CD4-positive, alpha-beta T cell (primary cell): ENCODE measurements around the gene ABI3. TPM values are rescaled to one million over a fixed set of nuclear protein-coding genes. Genes with fewer than 3 reads are reported as not detected.

Source experiments
- ATAC-seq: fragments of 200-7000 bp; cut with Tn5 transposase; one replicate; pipeline ENCODE4 v1.10.0; 2022; ENCODE audit warnings: mild to moderate bottlenecking; ENCODE audit not compliant: poor library complexity
- CTCF ChIA-PET: fragments of 350-600 bp; sonication (Branson Sonifier 250); formaldehyde crosslinking; loops from one replicate; lab custom pipeline; 2021; ENCODE audit warnings: antibody characterized with exemption, inconsistent platforms; lab: Charles Lee
- POLR2A ChIA-PET: fragments of 350-600 bp; sonication (Branson Sonifier 250); formaldehyde crosslinking; loops from one replicate; lab custom pipeline; 2021; ENCODE audit warnings: antibody characterized with exemption, inconsistent platforms; lab: Charles Lee
- DNase-seq, 14 experiments: peaks; one replicate each; pipeline ENCODE4 v3.0.0-alpha.2; 2013 to 2020; ENCODE audit warnings: mixed read lengths in 2 of 14
- H3K27ac ChIP-seq, 2 donors: one replicate each; pipeline versions ENCODE4 v1.5.1 to v1.7.0; 2013; ENCODE audit warnings: low read length in 2 of 2, low read depth in 1 of 2, mild to moderate bottlenecking in 1 of 2
- H3K27me3 ChIP-seq, 2 experiments: 1 replicate in 1 of 2; 2 replicates in 1 of 2; pipeline versions ENCODE4 v1.6.1 to v1.7.0; 2013; ENCODE audit warnings: low read length in 2 of 2, control low read depth in 1 of 2, mild to moderate bottlenecking in 1 of 2, moderate library complexity in 1 of 2; ENCODE audit not compliant: insufficient read depth in 2 of 2, control insufficient read depth in 1 of 2
- H3K36me3 ChIP-seq: one replicate; pipeline ENCODE4 v1.6.1; 2013; ENCODE audit warnings: low read length, control low read depth; ENCODE audit not compliant: insufficient read depth
- H3K4me1 ChIP-seq: one replicate; pipeline ENCODE4 v1.6.1; 2013; ENCODE audit warnings: low read length, control low read depth; ENCODE audit not compliant: insufficient read depth
- H3K4me3 ChIP-seq: one replicate; pipeline ENCODE4 v1.5.1; 2013; ENCODE audit warnings: mild to moderate bottlenecking, low read length, moderate library complexity
- H3K9me3 ChIP-seq, 2 experiments: 1 replicate in 1 of 2; 2 replicates in 1 of 2; pipeline versions ENCODE4 v1.6.1 to v1.7.0; 2013; ENCODE audit warnings: low read length in 2 of 2, mild to moderate bottlenecking in 2 of 2, control low read depth in 1 of 2, moderate library complexity in 1 of 2; ENCODE audit not compliant: control insufficient read depth in 1 of 2, insufficient read depth in 1 of 2
- H3K27ac Mint-ChIP-seq: one replicate; pipeline ENCODE4 v1.8.0; 2020; ENCODE audit warnings: mixed read lengths
- H3K27me3 Mint-ChIP-seq: one replicate; pipeline ENCODE4 v1.8.0; 2021; ENCODE audit warnings: mixed read lengths
- H3K36me3 Mint-ChIP-seq: one replicate; pipeline ENCODE4 v1.8.0; 2021; ENCODE audit warnings: low read depth, mixed read lengths
- H3K4me1 Mint-ChIP-seq: one replicate; pipeline ENCODE4 v1.8.0; 2021; ENCODE audit warnings: low read depth, mixed read lengths
- H3K4me3 Mint-ChIP-seq: one replicate; pipeline ENCODE4 v1.8.0; 2020; ENCODE audit warnings: mild to moderate bottlenecking, mixed read lengths
- H3K9me3 Mint-ChIP-seq: one replicate; pipeline ENCODE4 v1.8.0; 2020; ENCODE audit warnings: mixed read lengths
- CTCF ChIP-seq: fragments of 200-600 bp; IDR thresholded peaks from one replicate; pipeline ENCODE4 v1.8.0; 2022; ENCODE audit warnings: antibody characterized with exemption, mild to moderate bottlenecking
- intact Hi-C, 2 experiments: fragments of 100-400 bp; cut with DNase I in 1 of 2; cut with micrococcal nuclease in 1 of 2; formaldehyde crosslinking; loops; one replicate each; pipeline versions ENCODE4 v1.15.1 to v1.9.0; 2023 to 2025; cut with DNase I, micrococcal nuclease
- total RNA-seq, 174 experiments: library from RNA in 2 of 174; stranded (reverse) in 2 of 174; gene quantifications; one replicate each; pipeline ENCODE4 v1.2.3 and lab custom pipeline; 2021 to 2026

ABI3 gene
- total RNA-seq, 2 experiments from 2014 or later, result 5.6 to 5.8 TPM

GRCh38 chr17:49213847-49214246, 3.3 kb downstream of the ABI3 start:
- ChIA-PET CTCF (no interaction called here), POLR2A (interaction anchor here (1.2 to 3.6 kb wide), 2 partner anchors 10 to 21 kb away, joined by 5 to 21 read pairs; no protein-coding TSS in a partner anchor)
- Histone ChIP-seq H3K9me3 (no peaks in the 10 kb centered on the region), H3K27me3 (no peaks in the 10 kb centered on the region), H3K4me1 (peaks cover 99% of the 10 kb centered on the region), H3K36me3 (peaks cover 8% of the 10 kb centered on the region), H3K4me3 (peak overlapping the region; percentile 67), H3K27ac (peak overlapping the region in 1 of 2 donors; percentile 35)
- intact Hi-C loops, result no loop called here
- DNase-seq, result no peak
- no peak for TF ChIP-seq CTCF
- H3K4me1 Mint-ChIP-seq, result peaks cover 91% of the 10 kb centered on the region
- H3K4me3 Mint-ChIP-seq, result peak overlapping the region; percentile 49
- no peaks in the 10 kb centered on the region for H3K27me3 Mint-ChIP-seq
- no peaks in the 10 kb centered on the region for H3K9me3 Mint-ChIP-seq
- H3K36me3 Mint-ChIP-seq, result peaks cover 15% of the 10 kb centered on the region
- H3K27ac Mint-ChIP-seq, result peak overlapping the region; percentile 73
- no peak for ATAC-seq

- Histone ChIP-seq H3K27ac (peak overlapping the region in 1 of 2 donors; percentile 54), H3K4me1 (peaks cover 99% of the 10 kb centered on the region), H3K4me3 (no peak overlapping the region), H3K36me3 (peaks cover 10% of the 10 kb centered on the region), H3K27me3 (no peaks in the 10 kb centered on the region), H3K9me3 (no peaks in the 10 kb centered on the region)
- H3K4me3 Mint-ChIP-seq, result peak overlapping the region; percentile 9
- peak overlapping the region; percentile 82 for H3K27ac Mint-ChIP-seq
- H3K9me3 Mint-ChIP-seq, result no peaks in the 10 kb centered on the region
- no peaks in the 10 kb centered on the region for H3K27me3 Mint-ChIP-seq
- no peak for ATAC-seq
- intact Hi-C loops, result no loop called here
- no peak for TF ChIP-seq CTCF
- peaks cover 91% of the 10 kb centered on the region for H3K4me1 Mint-ChIP-seq
- H3K36me3 Mint-ChIP-seq, result peaks cover 17% of the 10 kb centered on the region
- ChIA-PET CTCF (interaction anchor here (0.9 to 2.5 kb wide), 3 partner anchors 13 to 34 kb away, joined by 5 to 14 read pairs (median 6); no protein-coding TSS in a partner anchor), POLR2A (interaction anchor here (1.2 to 3.6 kb wide), 2 partner anchors 9 to 22 kb away, joined by 5 to 21 read pairs; no protein-coding TSS in a partner anchor)
- peak in 1 of 14 experiments; percentile 16 for DNase-seq
These were observed 4.3 kb downstream of the ABI3 start for GRCh38 chr17:49214676-49215360.

GRCh38 chr17:49216482-49216881, 6.0 kb downstream of the ABI3 start:
- peaks cover 75% of the 10 kb centered on the region for H3K4me1 Mint-ChIP-seq
- Histone ChIP-seq H3K9me3 (no peaks in the 10 kb centered on the region), H3K4me3 (no peak overlapping the region), H3K36me3 (peaks cover 14% of the 10 kb centered on the region), H3K4me1 (peaks cover 90% of the 10 kb centered on the region), H3K27me3 (no peaks in the 10 kb centered on the region), H3K27ac (peak overlapping the region in 1 of 2 donors; percentile 31)
- POLR2A ChIA-PET, result interaction anchor here (0.7 to 0.9 kb wide), 2 partner anchors 23 to 272 kb away, joined by 4 read pairs; no protein-coding TSS in a partner anchor
- peaks cover 18% of the 10 kb centered on the region for H3K36me3 Mint-ChIP-seq
- H3K4me3 Mint-ChIP-seq, result peak overlapping the region; percentile 79
- intact Hi-C loops, result no loop called here
- CTCF ChIA-PET, result interaction anchor here (2.5 to 3.1 kb wide), 2 partner anchors 11 to 24 kb away, joined by 10 to 14 read pairs; no protein-coding TSS in a partner anchor
- ATAC-seq (no peak), DNase-seq (no peak)
- no peak for TF ChIP-seq CTCF
- H3K27me3 Mint-ChIP-seq, result no peaks in the 10 kb centered on the region
- no peaks in the 10 kb centered on the region for H3K9me3 Mint-ChIP-seq
- H3K27ac Mint-ChIP-seq, result peak overlapping the region; percentile 96
